HCT116 (cell line): ENCODE data around the gene SLC16A1. TPM values are rescaled to one million over a fixed set of nuclear protein-coding genes. Genes with fewer than 3 reads are reported as not detected.

Experiments used
- ATAC-seq: fragments of 200-7000 bp; cut with Tn5 transposase; 2 replicates; pipeline ENCODE4 v1.9.1; 2020; ENCODE audit warnings: mild to moderate bottlenecking, moderate library complexity
- BruUV-seq: library from RNA; stranded (reverse); fragments of 400-500 nt; replicated peaks from 2 replicates; lab custom pipeline; 2021; lab: Mats Ljungman, UMichigan
- CTCF ChIA-PET: fragments of 300-600 bp; sonication (Branson Sonifier 250); formaldehyde crosslinking; loops from one replicate; lab custom pipeline; 2021; ENCODE audit warnings: antibody characterized with exemption; lab: Charles Lee
- POLR2A ChIA-PET: fragments of 300-600, 350-600 bp; sonication (Branson Sonifier 250); formaldehyde crosslinking; loops from one replicate; lab custom pipeline; 2021; ENCODE audit warnings: antibody characterized with exemption; lab: Charles Lee
- RAD21 ChIA-PET, 2 experiments: fragments of 300-600 bp; sonication (Branson Sonifier 250); formaldehyde crosslinking; loops; one replicate each; lab custom pipeline; 2023; ENCODE audit warnings: low total read pairs in 2 of 2; ENCODE audit not compliant: uncharacterized antibody in 2 of 2, unreplicated experiment in 2 of 2, low non-redundant PET in 1 of 2; lab: Charles Lee
- DNase-seq: peaks from one replicate; pipeline ENCODE4 v3.0.0-alpha.2; 2010; ENCODE audit warnings: low read depth, low spot score
- H2AFZ ChIP-seq: fragments of 200-600 bp; shearing (Covaris generic), sonication (generic); 2 replicates; pipeline ENCODE4 v1.6.1; 2017; ENCODE audit warnings: low read depth, mixed run types, mixed read lengths, antibody characterized with exemption, low read length; ENCODE audit not compliant: poor library complexity, severe bottlenecking
- H3K27ac ChIP-seq: 2 replicates; pipeline ENCODE4 v1.5.1; 2012; ENCODE audit warnings: low read depth, low read length
- H3K27me3 ChIP-seq: fragments of 200-600 bp; sonication (generic); 2 replicates; pipeline ENCODE4 v1.6.1; 2016; ENCODE audit warnings: mixed run types, low read length, mixed read lengths; ENCODE audit not compliant: insufficient read depth
- H3K36me3 ChIP-seq, 2 experiments: fragments of 200-500 bp in 1 of 2; fragments of 200-600 bp in 1 of 2; sonication (Bioruptor generic) in 1 of 2; sonication (generic) in 1 of 2; 2 replicates each; pipeline versions ENCODE4 v1.5.1 to v1.6.1; 2014 to 2016; ENCODE audit warnings: low read length in 2 of 2, inconsistent platforms in 1 of 2, mixed read lengths in 1 of 2, mixed run types in 1 of 2; ENCODE audit not compliant: insufficient read depth in 2 of 2, control insufficient read depth in 1 of 2
- H3K4me1 ChIP-seq, 2 experiments: fragments of 200-600 bp in 1 of 2; sonication (generic) in 1 of 2; 2 replicates each; pipeline versions ENCODE4 v1.5.1 to v1.6.1; 2012 to 2017; ENCODE audit warnings: low read length in 2 of 2, inconsistent platforms in 1 of 2, mild to moderate bottlenecking in 1 of 2, mixed read lengths in 1 of 2, mixed run types in 1 of 2, moderate library complexity in 1 of 2; ENCODE audit not compliant: insufficient read depth in 2 of 2, control insufficient read depth in 1 of 2
- H3K4me2 ChIP-seq: fragments of 200-600 bp; sonication (generic); 2 replicates; pipeline ENCODE4 v1.6.1; 2017; ENCODE audit warnings: mixed run types, low read length, mixed read lengths
- H3K4me3 ChIP-seq, 2 experiments: fragments of 200-600 bp in 1 of 2; sonication (generic) in 1 of 2; replicated peaks in 1 of 2; 2 replicates each; pipeline ENCODE4 v1.5.1; 2011 to 2016; ENCODE audit warnings: low read length in 2 of 2, control low read depth in 1 of 2, low read depth in 1 of 2, mild to moderate bottlenecking in 1 of 2, mixed read lengths in 1 of 2, mixed run types in 1 of 2
- H3K79me2 ChIP-seq: fragments of 200-600 bp; sonication (generic); 2 replicates; pipeline ENCODE4 v1.6.1; 2017; ENCODE audit warnings: mild to moderate bottlenecking, mixed run types, low read length, moderate library complexity, mixed read lengths; ENCODE audit not compliant: insufficient read depth
- H3K9ac ChIP-seq: fragments of 200-600 bp; sonication (generic); 2 replicates; pipeline ENCODE4 v1.6.1; 2016; ENCODE audit warnings: low read length, mixed read lengths
- H3K9me2 ChIP-seq: fragments of 200-600 bp; sonication (generic), shearing (Covaris generic); 2 replicates; pipeline ENCODE4 v1.6.1; 2017; ENCODE audit warnings: mixed run types, mild to moderate bottlenecking, moderate library complexity; ENCODE audit not compliant: insufficient read depth
- H3K9me3 ChIP-seq, 2 experiments: fragments of 200-500 bp in 1 of 2; fragments of 200-600 bp in 1 of 2; sonication (Bioruptor generic) in 1 of 2; sonication (generic) in 1 of 2; 2 replicates each; pipeline ENCODE4 v1.6.1; 2014 to 2017; ENCODE audit warnings: low read length in 2 of 2, mixed read lengths in 2 of 2, inconsistent platforms in 1 of 2, low read depth in 1 of 2, mild to moderate bottlenecking in 1 of 2, mixed run types in 1 of 2, moderate library complexity in 1 of 2; ENCODE audit not compliant: control insufficient read depth in 1 of 2, insufficient read depth in 1 of 2
- H4K20me1 ChIP-seq: fragments of 200-600 bp; sonication (generic), shearing (Covaris generic); 2 replicates; pipeline ENCODE4 v1.6.1; 2017; ENCODE audit warnings: mixed run types, mild to moderate bottlenecking, moderate library complexity; ENCODE audit not compliant: insufficient read depth
- CEBPB ChIP-seq: IDR thresholded peaks from 2 replicates; pipeline ENCODE4 v1.6.1; 2012; ENCODE audit warnings: low read depth
- RAD21 ChIP-seq: IDR thresholded peaks from 2 replicates; pipeline ENCODE4 v1.6.1; 2012; ENCODE audit warnings: low read depth, mild to moderate bottlenecking
- SIN3A ChIP-seq: IDR thresholded peaks from 2 replicates; pipeline ENCODE4 v1.6.1; 2012; ENCODE audit warnings: low read depth
- intact Hi-C: fragments of 100-400 bp; cut with micrococcal nuclease; formaldehyde crosslinking; loops from 2 replicates; pipeline ENCODE4 v1.10.0; 2022
- total RNA-seq: library from RNA; stranded (reverse); gene quantifications from one replicate; pipeline ENCODE4 v1.2.1, GENCODE V29; 2021; ENCODE audit not compliant: unreplicated experiment
- TF ChIP-seq, protein P1 (sequence below): IDR thresholded peaks from 2 replicates; pipeline ENCODE4 v1.6.1; 2012; ENCODE audit warnings: low read depth
- TF ChIP-seq, protein P2 (sequence below), 3 experiments: fragments of 200-600 bp in 1 of 3; sonication (generic) in 1 of 3; IDR thresholded peaks in 2 of 3; conservative IDR thresholded peaks in 1 of 3; 2 replicates each; pipeline ENCODE4 v1.5.1; 2012 to 2017; ENCODE audit warnings: low read depth in 2 of 3, low read length in 2 of 3, antibody characterized with exemption in 1 of 3, borderline replicate concordance in 1 of 3, control low read depth in 1 of 3, mild to moderate bottlenecking in 1 of 3, mixed read lengths in 1 of 3, mixed run types in 1 of 3, moderate library complexity in 1 of 3; ENCODE audit not compliant: insufficient read depth in 1 of 3

Gene SLC16A1
- total RNA-seq, 1 experiment from 2014 or later: 96.7 TPM

DNA sequence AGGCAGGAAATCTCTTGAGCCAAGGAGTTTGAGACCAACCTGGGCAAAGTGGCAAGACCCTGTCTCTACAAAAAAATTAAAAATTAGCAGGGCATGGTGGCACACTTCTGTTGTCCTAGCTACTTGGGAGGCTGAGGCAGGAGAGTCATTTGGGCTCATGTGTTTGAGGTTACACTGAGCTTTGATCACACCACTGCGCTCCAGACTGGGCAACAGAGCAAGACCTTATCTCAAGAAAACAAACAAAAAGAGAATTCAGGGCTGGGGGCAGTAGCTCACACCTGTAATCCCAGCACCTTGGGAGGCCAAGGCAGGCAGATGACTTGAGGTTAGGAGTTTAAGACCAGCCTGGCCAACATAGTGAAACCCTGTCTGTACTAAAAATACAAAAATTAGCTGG lies 17.8 kb upstream of the SLC16A1 start:
- DNase-seq: no peak
- H3K4me1 ChIP-seq: no peaks in the 10 kb centered on the region
- RAD21 ChIA-PET: no interaction called here
- no peaks in the 10 kb centered on the region; the same call in 1 of the 2 replicates for H3K79me2 ChIP-seq
- no TSS peak for BruUV-seq
- no peak overlapping the region for H3K4me3 ChIP-seq
- CTCF ChIA-PET: no interaction called here
- TF ChIP-seq, protein P1, sequence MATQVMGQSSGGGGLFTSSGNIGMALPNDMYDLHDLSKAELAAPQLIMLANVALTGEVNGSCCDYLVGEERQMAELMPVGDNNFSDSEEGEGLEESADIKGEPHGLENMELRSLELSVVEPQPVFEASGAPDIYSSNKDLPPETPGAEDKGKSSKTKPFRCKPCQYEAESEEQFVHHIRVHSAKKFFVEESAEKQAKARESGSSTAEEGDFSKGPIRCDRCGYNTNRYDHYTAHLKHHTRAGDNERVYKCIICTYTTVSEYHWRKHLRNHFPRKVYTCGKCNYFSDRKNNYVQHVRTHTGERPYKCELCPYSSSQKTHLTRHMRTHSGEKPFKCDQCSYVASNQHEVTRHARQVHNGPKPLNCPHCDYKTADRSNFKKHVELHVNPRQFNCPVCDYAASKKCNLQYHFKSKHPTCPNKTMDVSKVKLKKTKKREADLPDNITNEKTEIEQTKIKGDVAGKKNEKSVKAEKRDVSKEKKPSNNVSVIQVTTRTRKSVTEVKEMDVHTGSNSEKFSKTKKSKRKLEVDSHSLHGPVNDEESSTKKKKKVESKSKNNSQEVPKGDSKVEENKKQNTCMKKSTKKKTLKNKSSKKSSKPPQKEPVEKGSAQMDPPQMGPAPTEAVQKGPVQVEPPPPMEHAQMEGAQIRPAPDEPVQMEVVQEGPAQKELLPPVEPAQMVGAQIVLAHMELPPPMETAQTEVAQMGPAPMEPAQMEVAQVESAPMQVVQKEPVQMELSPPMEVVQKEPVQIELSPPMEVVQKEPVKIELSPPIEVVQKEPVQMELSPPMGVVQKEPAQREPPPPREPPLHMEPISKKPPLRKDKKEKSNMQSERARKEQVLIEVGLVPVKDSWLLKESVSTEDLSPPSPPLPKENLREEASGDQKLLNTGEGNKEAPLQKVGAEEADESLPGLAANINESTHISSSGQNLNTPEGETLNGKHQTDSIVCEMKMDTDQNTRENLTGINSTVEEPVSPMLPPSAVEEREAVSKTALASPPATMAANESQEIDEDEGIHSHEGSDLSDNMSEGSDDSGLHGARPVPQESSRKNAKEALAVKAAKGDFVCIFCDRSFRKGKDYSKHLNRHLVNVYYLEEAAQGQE: no peak
- no peak for TF ChIP-seq CEBPB
- TF ChIP-seq SIN3A: no peak
- TF ChIP-seq RAD21: no peak
- TF ChIP-seq, protein P2, sequence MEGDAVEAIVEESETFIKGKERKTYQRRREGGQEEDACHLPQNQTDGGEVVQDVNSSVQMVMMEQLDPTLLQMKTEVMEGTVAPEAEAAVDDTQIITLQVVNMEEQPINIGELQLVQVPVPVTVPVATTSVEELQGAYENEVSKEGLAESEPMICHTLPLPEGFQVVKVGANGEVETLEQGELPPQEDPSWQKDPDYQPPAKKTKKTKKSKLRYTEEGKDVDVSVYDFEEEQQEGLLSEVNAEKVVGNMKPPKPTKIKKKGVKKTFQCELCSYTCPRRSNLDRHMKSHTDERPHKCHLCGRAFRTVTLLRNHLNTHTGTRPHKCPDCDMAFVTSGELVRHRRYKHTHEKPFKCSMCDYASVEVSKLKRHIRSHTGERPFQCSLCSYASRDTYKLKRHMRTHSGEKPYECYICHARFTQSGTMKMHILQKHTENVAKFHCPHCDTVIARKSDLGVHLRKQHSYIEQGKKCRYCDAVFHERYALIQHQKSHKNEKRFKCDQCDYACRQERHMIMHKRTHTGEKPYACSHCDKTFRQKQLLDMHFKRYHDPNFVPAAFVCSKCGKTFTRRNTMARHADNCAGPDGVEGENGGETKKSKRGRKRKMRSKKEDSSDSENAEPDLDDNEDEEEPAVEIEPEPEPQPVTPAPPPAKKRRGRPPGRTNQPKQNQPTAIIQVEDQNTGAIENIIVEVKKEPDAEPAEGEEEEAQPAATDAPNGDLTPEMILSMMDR (IDR thresholded peaks at IDR 0.05 in 2 of 3, conservative IDR thresholded peaks at IDR 0.05 in 1 of 3; ENCODE audit: borderline replicate concordance in 1 of 3, insufficient read depth in 1 of 3, low read depth in 2 of 3, low read length in 2 of 3): no peak
- no peaks in the 10 kb centered on the region for H3K27me3 ChIP-seq
- intact Hi-C loops: no loop called here
- POLR2A ChIA-PET: no interaction called here
- no peaks in the 10 kb centered on the region for H3K36me3 ChIP-seq
- H3K27ac ChIP-seq: no peak overlapping the region
- no peak for ATAC-seq
- H3K9ac ChIP-seq: no peak overlapping the region
- no peak overlapping the region for H3K4me2 ChIP-seq
- no peaks in the 10 kb centered on the region for H3K9me2 ChIP-seq
- no peaks in the 10 kb centered on the region for H4K20me1 ChIP-seq
- H2AFZ ChIP-seq: no peak overlapping the region
- H3K9me3 ChIP-seq: no peaks in the 10 kb centered on the region
